ENCODE data around the gene PLA2G12A.

The PLA2G12A gene

GRCh38 chr4:109676886-109677285 lies 53.0 kb downstream of the PLA2G12A start:
- DNase-seq: no peak

- DNase-seq: no peak
These were observed 54.0 kb downstream of the PLA2G12A start for GRCh38 chr4:109675843-109676242.

- no peak for DNase-seq
These were observed 54.7 kb downstream of the PLA2G12A start for GRCh38 chr4:109675181-109675580.

- no peak for DNase-seq
These were observed 56.6 kb downstream of the PLA2G12A start for GRCh38 chr4:109673303-109673702.

GRCh38 chr4:109672169-109672930 lies 57.5 kb downstream of the PLA2G12A start:
- DNase-seq: no peak

- no peak for DNase-seq
These were observed 58.5 kb downstream of the PLA2G12A start for GRCh38 chr4:109671350-109671749.

- DNase-seq: no peak
These were observed 63.9 kb downstream of the PLA2G12A start for GRCh38 chr4:109665783-109666485.

- no peak for DNase-seq
These were observed 67.1 kb downstream of the PLA2G12A start for GRCh38 chr4:109662771-109663170.

- no peak for DNase-seq
These were observed 67.8 kb downstream of the PLA2G12A start for GRCh38 chr4:109662116-109662515.

All from effector CD4-positive, alpha-beta T cell (primary cell).